GM23338 (cell line): Measurements from ENCODE around the gene PYM1. TPM values are rescaled to one million over a fixed set of nuclear protein-coding genes. Genes with fewer than 3 reads are reported as not detected.
A peak's percentile ranks its signal among the peaks of the same experiment; 100 is the strongest.

Source experiments
- ATAC-seq: fragments of 200-7000 bp; cut with Tn5 transposase; 3 replicates; pipeline ENCODE4 v1.9.1; 2020
- DNase-seq: peaks from one replicate; pipeline ENCODE4 v3.0.0-alpha.2; 2015; ENCODE audit warnings: low spot score
- H2AFZ ChIP-seq: fragments of 200-600 bp; sonication (generic); 2 replicates; pipeline ENCODE4 v1.8.0; 2016; ENCODE audit warnings: antibody characterized with exemption, mild to moderate bottlenecking, moderate library complexity
- H3F3A ChIP-seq: fragments of 200-600 bp; sonication (generic); replicated peaks from 2 replicates; pipeline ENCODE4 v1.8.0; 2017; ENCODE audit warnings: antibody characterized with exemption, mixed run types, low read depth
- H3K27ac ChIP-seq: fragments of 200-600 bp; sonication (generic); 2 replicates; pipeline ENCODE4 v1.6.1; 2016; ENCODE audit warnings: low read depth
- H3K27me3 ChIP-seq: fragments of 200-600 bp; sonication (generic); 2 replicates; pipeline ENCODE4 v1.8.0; 2016; ENCODE audit warnings: mild to moderate bottlenecking, mixed run types, moderate library complexity; ENCODE audit not compliant: insufficient read depth
- H3K36me3 ChIP-seq: fragments of 200-600 bp; sonication (generic); 2 replicates; pipeline ENCODE4 v1.8.0; 2016; ENCODE audit warnings: mild to moderate bottlenecking; ENCODE audit not compliant: insufficient read depth
- H3K4me1 ChIP-seq: fragments of 200-600 bp; sonication (generic); 2 replicates; pipeline ENCODE4 v1.8.0; 2016; ENCODE audit warnings: mild to moderate bottlenecking, moderate library complexity; ENCODE audit not compliant: insufficient read depth
- H3K4me2 ChIP-seq: fragments of 200-600 bp; sonication (generic); 2 replicates; pipeline ENCODE4 v1.7.1; 2017; ENCODE audit warnings: mixed run types
- H3K4me3 ChIP-seq: fragments of 200-600 bp; sonication (generic); 2 replicates; pipeline ENCODE4 v1.6.1; 2016; ENCODE audit warnings: mixed run types
- H3K79me2 ChIP-seq: fragments of 200-600 bp; sonication (generic); replicated peaks from 2 replicates; pipeline ENCODE4 v1.8.0; 2017; ENCODE audit warnings: mild to moderate bottlenecking; ENCODE audit not compliant: insufficient read depth
- H3K9me2 ChIP-seq: fragments of 200-600 bp; sonication (generic); 2 replicates; pipeline ENCODE4 v1.8.0; 2017; ENCODE audit not compliant: insufficient read depth
- H4K20me1 ChIP-seq: fragments of 200-600 bp; sonication (generic); replicated peaks from 2 replicates; pipeline ENCODE4 v1.8.0; 2017; ENCODE audit warnings: mild to moderate bottlenecking; ENCODE audit not compliant: insufficient read depth
- H3K27ac Mint-ChIP-seq: 2 replicates; pipeline ENCODE4 v1.8.0; 2020; ENCODE audit warnings: inconsistent platforms, mild to moderate bottlenecking, moderate library complexity, mixed read lengths
- H3K27me3 Mint-ChIP-seq: 3 replicates; pipeline ENCODE4 v1.8.0; 2022; ENCODE audit warnings: low read depth, mild to moderate bottlenecking, moderate library complexity, mixed read lengths, inconsistent platforms; ENCODE audit not compliant: insufficient read depth, poor library complexity
- H3K36me3 Mint-ChIP-seq: 3 replicates; pipeline ENCODE4 v1.8.0; 2021; ENCODE audit warnings: low read depth, mild to moderate bottlenecking, inconsistent platforms, moderate library complexity, mixed read lengths
- H3K4me1 Mint-ChIP-seq: 3 replicates; pipeline ENCODE4 v1.8.0; 2020; ENCODE audit warnings: mild to moderate bottlenecking, inconsistent platforms, mixed read lengths
- H3K4me3 Mint-ChIP-seq: 3 replicates; pipeline ENCODE4 v1.8.0; 2021; ENCODE audit warnings: moderate library complexity, mild to moderate bottlenecking, inconsistent platforms, mixed read lengths
- H3K9me3 Mint-ChIP-seq: 3 replicates; pipeline ENCODE4 v1.8.0; 2020; ENCODE audit warnings: moderate library complexity, mild to moderate bottlenecking, inconsistent platforms, mixed read lengths
- CREB1 ChIP-seq: fragments of 250-450 bp; sonication (Bioruptor Pico); IDR thresholded peaks from 2 replicates; pipeline ENCODE4 v1.5.0; 2020; ENCODE audit warnings: low read depth, mild to moderate bottlenecking, moderate library complexity
- CTCF ChIP-seq, 2 experiments: fragments of 200-600 bp in 1 of 2; sonication (generic) in 1 of 2; conservative IDR thresholded peaks; 2 replicates each; pipeline versions ENCODE4 v1.5.1 to v1.6.1; 2016 to 2017; ENCODE audit warnings: antibody characterized with exemption in 2 of 2, low read depth in 2 of 2, mild to moderate bottlenecking in 2 of 2, moderate library complexity in 1 of 2
- ETS1 ChIP-seq: IDR thresholded peaks from 2 replicates; pipeline ENCODE4 v1.6.1; 2016; ENCODE audit warnings: antibody characterized with exemption
- EZH2 ChIP-seq: fragments of 200-600 bp; sonication (generic); IDR thresholded peaks from one replicate; pipeline ENCODE4 v1.8.0; 2017; ENCODE audit warnings: antibody characterized with exemption, mild to moderate bottlenecking, low read depth; ENCODE audit not compliant: unreplicated experiment
- EZH2phosphoT487 ChIP-seq: fragments of 200-600 bp; sonication (generic); IDR thresholded peaks from one replicate; pipeline ENCODE4 v1.8.1; 2018; ENCODE audit warnings: antibody characterized with exemption; ENCODE audit not compliant: unreplicated experiment
- JUNB ChIP-seq: IDR thresholded peaks from one replicate; pipeline ENCODE4 v1.6.1; 2016; ENCODE audit warnings: antibody characterized with exemption; ENCODE audit not compliant: unreplicated experiment
- NANOG ChIP-seq: IDR thresholded peaks from 2 replicates; pipeline ENCODE4 v1.6.1; 2016; ENCODE audit warnings: antibody characterized with exemption, borderline replicate concordance
- POLR2AphosphoS5 ChIP-seq: IDR thresholded peaks from 2 replicates; pipeline ENCODE4 v1.6.1; 2016; ENCODE audit warnings: antibody characterized with exemption, low read depth
- REST ChIP-seq: IDR thresholded peaks from one replicate; pipeline ENCODE4 v1.6.1; 2018; ENCODE audit warnings: antibody characterized with exemption; ENCODE audit not compliant: unreplicated experiment
- STAT1 ChIP-seq: IDR thresholded peaks from one replicate; pipeline ENCODE4 v1.6.1; 2016; ENCODE audit warnings: antibody characterized with exemption; ENCODE audit not compliant: unreplicated experiment
- ZNF331 ChIP-seq: fragments of 250-450 bp; sonication (Bioruptor Pico); IDR thresholded peaks from 2 replicates; pipeline ENCODE4 v1.5.0; 2020; ENCODE audit warnings: low read depth, mild to moderate bottlenecking, moderate library complexity
- polyA plus RNA-seq: library from polyadenylated mRNA; unstranded; fragments of >200 nt; fragmentation: Nextera tagmentation; extraction: Ambion mirVana; gene quantifications from 2 replicates; pipeline ENCODE4 v1.2.1, GENCODE V29; 2016
- total RNA-seq: library from RNA; depleted of rRNA; stranded (reverse); fragments of >200 nt; shearing (Covaris generic); gene quantifications from 2 replicates; pipeline ENCODE4 v1.2.3, GENCODE V29; 2014

Gene PYM1
- total and polyA plus RNA-seq, 2 experiments from 2014 or later: 70.2 to 150 TPM

- ATAC-seq (no peak), DNase-seq (no peak)
- Mint-ChIP-seq H3K27ac (peak overlapping the region; percentile 34; the same call in 1 of the 2 replicates), H3K9me3 (no peaks in the 10 kb centered on the region; the same call in 2 of the 3 replicates), H3K4me1 (peaks cover 28% of the 10 kb centered on the region), H3K36me3 (peaks cover 4% of the 10 kb centered on the region; the same call in 1 of the 3 replicates), H3K27me3 (peaks cover 29% of the 10 kb centered on the region), H3K4me3 (peak overlapping the region; percentile 81)
- H3K4me3 ChIP-seq: peak overlapping the region; percentile 75
- no peaks in the 10 kb centered on the region for H3K9me2 ChIP-seq
- H3K27ac ChIP-seq: no peak overlapping the region; the same call in 1 of the 2 replicates
- peaks cover 4% of the 10 kb centered on the region for H3K79me2 ChIP-seq
- peak overlapping the region; percentile 86 for H3K4me2 ChIP-seq
- H3F3A ChIP-seq: peaks cover 11% of the 10 kb centered on the region
- peaks cover 42% of the 10 kb centered on the region for H3K4me1 ChIP-seq
- no peaks in the 10 kb centered on the region for H4K20me1 ChIP-seq
- H3K27me3 ChIP-seq: peaks cover 40% of the 10 kb centered on the region
- no peaks in the 10 kb centered on the region for H3K36me3 ChIP-seq
- no peak for TF ChIP-seq REST
- TF ChIP-seq CREB1 (CRISPR knock-in tag): no peak
- TF ChIP-seq NANOG: no peak
- TF ChIP-seq POLR2AphosphoS5: no peak
- TF ChIP-seq EZH2: no peak
- no peak for TF ChIP-seq JUNB
- TF ChIP-seq ETS1: no peak
- no peak for TF ChIP-seq EZH2phosphoT487
- TF ChIP-seq STAT1: no peak
- no peak for TF ChIP-seq ZNF331 (CRISPR knock-in tag)
- no peak for TF ChIP-seq CTCF (conservative IDR thresholded peaks at IDR 0.05; ENCODE audit: low read depth in 2 of 2)
- H2AFZ ChIP-seq: peak overlapping the region; percentile 96
Observed at GRCh38 chr12:55931317-55931779, 3.7 kb upstream of the PYM1 start.
